ENCODE measurements around the gene ARV1.

DNA sequence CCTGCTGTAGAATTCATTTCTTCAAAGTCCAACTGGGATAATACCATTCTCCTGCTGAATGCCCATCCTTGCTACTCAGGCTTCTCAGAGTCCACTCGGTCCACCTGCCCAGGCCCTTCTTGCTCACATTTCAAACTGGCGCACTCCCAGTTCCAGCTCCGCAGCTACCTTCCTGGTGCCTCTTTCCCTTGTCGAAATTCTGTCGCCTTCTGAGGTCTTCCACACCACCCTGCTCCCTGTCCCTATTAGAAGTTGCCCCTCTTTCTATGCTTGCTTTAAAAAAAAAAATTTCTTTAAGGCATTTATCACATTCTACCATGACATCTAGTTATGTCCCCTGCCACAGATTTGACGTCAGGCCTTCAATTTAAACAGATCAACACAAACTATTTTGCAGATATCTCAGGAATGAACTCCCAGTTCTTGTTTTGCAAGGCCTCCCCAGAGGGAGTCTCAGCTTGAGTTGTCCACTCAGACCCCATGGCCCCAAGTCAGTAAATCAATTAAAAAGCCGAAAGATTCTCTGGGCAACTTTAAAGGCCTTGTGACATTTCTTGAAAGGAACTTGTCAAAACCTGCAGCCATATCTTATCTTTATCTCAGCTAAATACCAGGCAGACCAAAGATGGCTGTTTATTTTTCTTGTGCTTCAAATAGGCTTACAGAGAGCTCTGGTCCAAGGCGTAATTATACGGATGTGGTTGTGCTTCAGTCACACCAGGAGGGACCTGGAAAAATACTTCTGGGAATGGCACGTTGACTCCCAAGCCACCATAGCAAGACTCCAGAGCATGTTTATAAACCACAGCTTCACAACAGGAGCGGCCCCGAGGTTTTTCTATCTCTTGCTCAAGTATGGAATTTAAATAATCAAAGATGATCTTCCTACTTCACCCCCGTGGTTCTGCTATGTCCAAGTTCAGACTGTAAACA, 59.0 kb downstream of the ARV1 start:
- TF ChIP-seq EZH2phosphoT487 (IDR thresholded peaks at IDR 0.05; ENCODE audit: borderline replicate concordance) (no peak), EZH2 (IDR thresholded peaks at IDR 0.05) (no peak), SP1 (IDR thresholded peaks at IDR 0.05; ENCODE audit: low read depth) (no peak), POLR2A (IDR thresholded peaks at IDR 0.05; ENCODE audit: borderline replicate concordance, extremely low read depth, insufficient read depth, insufficient read length) (no peak)
- TF ChIP-seq, protein P1, sequence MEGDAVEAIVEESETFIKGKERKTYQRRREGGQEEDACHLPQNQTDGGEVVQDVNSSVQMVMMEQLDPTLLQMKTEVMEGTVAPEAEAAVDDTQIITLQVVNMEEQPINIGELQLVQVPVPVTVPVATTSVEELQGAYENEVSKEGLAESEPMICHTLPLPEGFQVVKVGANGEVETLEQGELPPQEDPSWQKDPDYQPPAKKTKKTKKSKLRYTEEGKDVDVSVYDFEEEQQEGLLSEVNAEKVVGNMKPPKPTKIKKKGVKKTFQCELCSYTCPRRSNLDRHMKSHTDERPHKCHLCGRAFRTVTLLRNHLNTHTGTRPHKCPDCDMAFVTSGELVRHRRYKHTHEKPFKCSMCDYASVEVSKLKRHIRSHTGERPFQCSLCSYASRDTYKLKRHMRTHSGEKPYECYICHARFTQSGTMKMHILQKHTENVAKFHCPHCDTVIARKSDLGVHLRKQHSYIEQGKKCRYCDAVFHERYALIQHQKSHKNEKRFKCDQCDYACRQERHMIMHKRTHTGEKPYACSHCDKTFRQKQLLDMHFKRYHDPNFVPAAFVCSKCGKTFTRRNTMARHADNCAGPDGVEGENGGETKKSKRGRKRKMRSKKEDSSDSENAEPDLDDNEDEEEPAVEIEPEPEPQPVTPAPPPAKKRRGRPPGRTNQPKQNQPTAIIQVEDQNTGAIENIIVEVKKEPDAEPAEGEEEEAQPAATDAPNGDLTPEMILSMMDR (IDR thresholded peaks at IDR 0.05 in 2 of 3, conservative IDR thresholded peaks at IDR 0.05 in 1 of 3; ENCODE audit: borderline replicate concordance in 1 of 3, insufficient read depth in 1 of 3, low read depth in 2 of 3, low read length in 2 of 3): no peak

All from HCT116 (cell line).